CD4-positive, alpha-beta T cell (primary cell): ENCODE results near the gene LGSN. TPM values are rescaled to one million over a fixed set of nuclear protein-coding genes. Genes with fewer than 3 reads are reported as not detected.

Experiments used
- ATAC-seq: fragments of 200-7000 bp; cut with Tn5 transposase; one replicate; pipeline ENCODE4 v1.10.0; 2022; ENCODE audit warnings: mild to moderate bottlenecking; ENCODE audit not compliant: poor library complexity
- CTCF ChIA-PET: fragments of 350-600 bp; sonication (Branson Sonifier 250); formaldehyde crosslinking; loops from one replicate; lab custom pipeline; 2021; ENCODE audit warnings: antibody characterized with exemption, inconsistent platforms; lab: Charles Lee
- POLR2A ChIA-PET: fragments of 350-600 bp; sonication (Branson Sonifier 250); formaldehyde crosslinking; loops from one replicate; lab custom pipeline; 2021; ENCODE audit warnings: antibody characterized with exemption, inconsistent platforms; lab: Charles Lee
- DNase-seq, 14 experiments: peaks; one replicate each; pipeline ENCODE4 v3.0.0-alpha.2; 2013 to 2020; ENCODE audit warnings: mixed read lengths in 2 of 14
- H3K27ac ChIP-seq, 2 donors: one replicate each; pipeline versions ENCODE4 v1.5.1 to v1.7.0; 2013; ENCODE audit warnings: low read length in 2 of 2, low read depth in 1 of 2, mild to moderate bottlenecking in 1 of 2
- H3K27me3 ChIP-seq, 2 experiments: 1 replicate in 1 of 2; 2 replicates in 1 of 2; pipeline versions ENCODE4 v1.6.1 to v1.7.0; 2013; ENCODE audit warnings: low read length in 2 of 2, control low read depth in 1 of 2, mild to moderate bottlenecking in 1 of 2, moderate library complexity in 1 of 2; ENCODE audit not compliant: insufficient read depth in 2 of 2, control insufficient read depth in 1 of 2
- H3K36me3 ChIP-seq: one replicate; pipeline ENCODE4 v1.6.1; 2013; ENCODE audit warnings: low read length, control low read depth; ENCODE audit not compliant: insufficient read depth
- H3K4me1 ChIP-seq: one replicate; pipeline ENCODE4 v1.6.1; 2013; ENCODE audit warnings: low read length, control low read depth; ENCODE audit not compliant: insufficient read depth
- H3K4me3 ChIP-seq: one replicate; pipeline ENCODE4 v1.5.1; 2013; ENCODE audit warnings: mild to moderate bottlenecking, low read length, moderate library complexity
- H3K9me3 ChIP-seq, 2 experiments: 1 replicate in 1 of 2; 2 replicates in 1 of 2; pipeline versions ENCODE4 v1.6.1 to v1.7.0; 2013; ENCODE audit warnings: low read length in 2 of 2, mild to moderate bottlenecking in 2 of 2, control low read depth in 1 of 2, moderate library complexity in 1 of 2; ENCODE audit not compliant: control insufficient read depth in 1 of 2, insufficient read depth in 1 of 2
- H3K27ac Mint-ChIP-seq: one replicate; pipeline ENCODE4 v1.8.0; 2020; ENCODE audit warnings: mixed read lengths
- H3K27me3 Mint-ChIP-seq: one replicate; pipeline ENCODE4 v1.8.0; 2021; ENCODE audit warnings: mixed read lengths
- H3K36me3 Mint-ChIP-seq: one replicate; pipeline ENCODE4 v1.8.0; 2021; ENCODE audit warnings: low read depth, mixed read lengths
- H3K4me1 Mint-ChIP-seq: one replicate; pipeline ENCODE4 v1.8.0; 2021; ENCODE audit warnings: low read depth, mixed read lengths
- H3K4me3 Mint-ChIP-seq: one replicate; pipeline ENCODE4 v1.8.0; 2020; ENCODE audit warnings: mild to moderate bottlenecking, mixed read lengths
- H3K9me3 Mint-ChIP-seq: one replicate; pipeline ENCODE4 v1.8.0; 2020; ENCODE audit warnings: mixed read lengths
- intact Hi-C, 2 experiments: fragments of 100-400 bp; cut with DNase I in 1 of 2; cut with micrococcal nuclease in 1 of 2; formaldehyde crosslinking; loops; one replicate each; pipeline versions ENCODE4 v1.15.1 to v1.9.0; 2023 to 2025; cut with DNase I, micrococcal nuclease
- total RNA-seq, 174 experiments: library from RNA in 2 of 174; stranded (reverse) in 2 of 174; gene quantifications; one replicate each; pipeline ENCODE4 v1.2.3 and lab custom pipeline; 2021 to 2026
- TF ChIP-seq, protein P1 (sequence below): fragments of 200-600 bp; IDR thresholded peaks from one replicate; pipeline ENCODE4 v1.8.0; 2022; ENCODE audit warnings: antibody characterized with exemption, mild to moderate bottlenecking

The LGSN gene
- total RNA-seq, 2 experiments from 2014 or later: not detected

DNA sequence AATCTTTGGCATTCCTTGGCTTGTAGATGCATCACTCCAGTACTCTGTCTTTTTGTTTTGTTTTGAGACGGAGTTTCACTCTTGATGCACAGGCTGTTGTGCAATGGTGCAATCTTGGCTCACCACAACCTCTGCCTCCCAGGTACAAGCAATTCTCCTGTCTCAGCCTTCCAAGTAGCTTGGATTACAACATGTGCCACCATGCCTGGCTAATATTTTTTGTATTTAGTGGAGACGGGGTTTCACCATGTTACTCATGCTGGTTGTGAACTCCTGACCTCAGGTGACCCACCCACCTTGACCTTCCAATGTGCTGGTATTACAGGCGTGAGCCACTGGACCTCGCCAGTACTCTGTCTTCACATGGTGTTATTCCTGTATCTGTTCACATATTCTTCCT, 35.8 kb upstream of the LGSN start:
- Mint-ChIP-seq H3K27me3 (peaks cover 12% of the 10 kb centered on the region), H3K4me3 (no peak overlapping the region), H3K36me3 (no peaks in the 10 kb centered on the region), H3K27ac (no peak overlapping the region), H3K4me1 (peaks cover 9% of the 10 kb centered on the region), H3K9me3 (peaks cover 2% of the 10 kb centered on the region)
- DNase-seq (no peak), ATAC-seq (no peak)
- no peak overlapping the region for H3K4me3 ChIP-seq
- ChIA-PET POLR2A (no interaction called here), CTCF (no interaction called here)
- no peaks in the 10 kb centered on the region for H3K36me3 ChIP-seq
- no peaks in the 10 kb centered on the region for H3K27me3 ChIP-seq
- H3K9me3 ChIP-seq: no peaks in the 10 kb centered on the region
- no peak overlapping the region for H3K27ac ChIP-seq
- H3K4me1 ChIP-seq: peaks cover 4% of the 10 kb centered on the region
- TF ChIP-seq, protein P1, sequence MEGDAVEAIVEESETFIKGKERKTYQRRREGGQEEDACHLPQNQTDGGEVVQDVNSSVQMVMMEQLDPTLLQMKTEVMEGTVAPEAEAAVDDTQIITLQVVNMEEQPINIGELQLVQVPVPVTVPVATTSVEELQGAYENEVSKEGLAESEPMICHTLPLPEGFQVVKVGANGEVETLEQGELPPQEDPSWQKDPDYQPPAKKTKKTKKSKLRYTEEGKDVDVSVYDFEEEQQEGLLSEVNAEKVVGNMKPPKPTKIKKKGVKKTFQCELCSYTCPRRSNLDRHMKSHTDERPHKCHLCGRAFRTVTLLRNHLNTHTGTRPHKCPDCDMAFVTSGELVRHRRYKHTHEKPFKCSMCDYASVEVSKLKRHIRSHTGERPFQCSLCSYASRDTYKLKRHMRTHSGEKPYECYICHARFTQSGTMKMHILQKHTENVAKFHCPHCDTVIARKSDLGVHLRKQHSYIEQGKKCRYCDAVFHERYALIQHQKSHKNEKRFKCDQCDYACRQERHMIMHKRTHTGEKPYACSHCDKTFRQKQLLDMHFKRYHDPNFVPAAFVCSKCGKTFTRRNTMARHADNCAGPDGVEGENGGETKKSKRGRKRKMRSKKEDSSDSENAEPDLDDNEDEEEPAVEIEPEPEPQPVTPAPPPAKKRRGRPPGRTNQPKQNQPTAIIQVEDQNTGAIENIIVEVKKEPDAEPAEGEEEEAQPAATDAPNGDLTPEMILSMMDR: no peak
- intact Hi-C loops: no loop called here

DNA sequence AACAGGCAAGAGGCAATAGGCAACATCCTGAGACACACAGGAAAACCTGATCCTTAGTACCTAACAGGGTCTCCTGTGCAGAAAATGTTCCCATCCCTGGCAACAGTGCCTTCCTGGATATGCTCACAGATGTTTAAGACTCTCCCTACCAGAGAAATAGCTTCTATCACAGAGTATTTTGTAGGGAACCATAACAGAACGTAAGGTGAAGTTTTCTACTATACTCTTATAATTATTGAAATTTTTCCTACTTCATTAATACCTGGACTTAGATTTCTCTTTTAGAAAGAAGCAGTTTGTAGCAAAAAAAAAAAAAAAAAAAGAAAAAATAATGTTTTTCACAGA, 33.5 kb upstream of the LGSN start:
- POLR2A ChIA-PET: no interaction called here
- no peak overlapping the region for H3K4me3 Mint-ChIP-seq

DNA sequence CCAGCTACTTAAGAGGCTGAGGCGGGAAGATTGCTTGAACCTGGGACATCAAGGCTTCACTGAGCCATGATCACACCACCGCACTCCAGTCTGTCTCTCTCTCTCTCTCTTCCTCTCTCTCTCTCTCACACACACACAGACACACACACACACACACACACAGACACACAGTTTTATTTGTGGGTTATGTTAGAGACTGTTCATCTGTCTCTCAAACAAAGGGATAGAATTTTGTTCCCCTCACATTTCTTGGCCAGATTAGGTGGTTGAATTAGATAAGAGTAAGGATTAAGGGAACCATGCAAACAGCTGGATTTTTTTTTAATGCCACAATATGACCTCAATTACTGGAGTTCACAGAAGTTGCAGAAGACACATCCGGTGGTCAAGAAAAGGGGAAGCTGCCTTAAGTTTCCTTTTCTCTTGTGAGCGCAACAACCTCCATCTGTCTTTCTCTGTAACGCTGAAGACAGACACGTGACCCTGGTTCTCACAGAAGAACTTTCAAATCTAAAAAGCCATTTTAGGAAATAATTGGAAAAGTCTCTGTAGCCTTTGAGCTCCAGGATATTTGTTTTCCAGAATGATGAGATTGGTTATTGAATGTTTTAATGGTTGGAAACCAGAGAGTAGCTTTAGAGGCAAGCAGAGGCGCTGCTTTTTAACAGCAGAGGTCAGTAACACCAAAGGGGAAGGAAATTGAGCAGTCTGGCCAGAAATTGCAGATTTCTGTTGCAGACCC, 32.9 kb upstream of the LGSN start:
- Mint-ChIP-seq H3K36me3 (no peaks in the 10 kb centered on the region), H3K4me3 (no peak overlapping the region), H3K27ac (no peak overlapping the region), H3K27me3 (peaks cover 12% of the 10 kb centered on the region), H3K9me3 (no peaks in the 10 kb centered on the region), H3K4me1 (peaks cover 9% of the 10 kb centered on the region)
- POLR2A ChIA-PET: no interaction called here
- peaks cover 4% of the 10 kb centered on the region for H3K4me1 ChIP-seq
- no peaks in the 10 kb centered on the region for H3K27me3 ChIP-seq
- H3K36me3 ChIP-seq: no peaks in the 10 kb centered on the region
- TF ChIP-seq, protein P1: no peak
- intact Hi-C loops: loop anchor here (2.0 to 5.0 kb wide), 2 partner anchors 410 to 412 kb away; no protein-coding TSS in a partner anchor
- no peak for ATAC-seq
- no peaks in the 10 kb centered on the region for H3K9me3 ChIP-seq
- H3K27ac ChIP-seq: no peak overlapping the region
- CTCF ChIA-PET: no interaction called here
- no peak overlapping the region for H3K4me3 ChIP-seq
- DNase-seq: peak in 3 of 14 experiments; percentile 20 to 64 (median 58)

More for the DNA sequence above, 33.5 kb upstream of the LGSN start:
- no peaks in the 10 kb centered on the region for H3K9me3 ChIP-seq
- TF ChIP-seq, protein P1: no peak
- intact Hi-C loops: loop anchor here (2.0 to 5.0 kb wide), 2 partner anchors 409 to 412 kb away; no protein-coding TSS in a partner anchor
- H3K36me3 ChIP-seq: no peaks in the 10 kb centered on the region
- no peaks in the 10 kb centered on the region for H3K27me3 ChIP-seq
- peaks cover 12% of the 10 kb centered on the region for H3K27me3 Mint-ChIP-seq
- ATAC-seq (no peak), DNase-seq (no peak)
- H3K9me3 Mint-ChIP-seq: no peaks in the 10 kb centered on the region
- no peak overlapping the region for H3K27ac ChIP-seq
- no peak overlapping the region for H3K27ac Mint-ChIP-seq
- H3K4me3 ChIP-seq: no peak overlapping the region
- CTCF ChIA-PET: no interaction called here
- H3K4me1 ChIP-seq: peaks cover 4% of the 10 kb centered on the region
- H3K4me1 Mint-ChIP-seq: peaks cover 9% of the 10 kb centered on the region
- H3K36me3 Mint-ChIP-seq: no peaks in the 10 kb centered on the region
